ENCODE measurements around the gene SPTB.

SPTB gene

DNA sequence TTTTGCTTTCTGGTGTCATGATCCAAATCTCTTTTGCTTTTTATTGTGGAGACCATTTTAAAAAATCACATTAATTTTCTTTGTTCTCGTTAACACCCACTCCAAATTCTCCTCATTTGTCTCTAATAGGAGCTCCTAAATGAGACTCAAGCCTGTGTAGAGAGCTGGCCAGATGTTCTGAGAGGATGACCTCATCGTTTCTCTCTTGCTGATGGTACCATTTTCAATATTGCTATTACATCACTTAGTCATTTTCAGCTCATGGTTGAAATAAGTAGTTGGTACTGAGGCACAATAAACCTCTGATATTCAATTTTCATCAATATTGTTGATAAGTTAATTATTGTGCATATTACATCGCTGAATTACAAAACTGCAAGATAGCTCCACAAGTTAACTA, 31.5 kb downstream of the SPTB start:
- DNase-seq, result no peak

DNA sequence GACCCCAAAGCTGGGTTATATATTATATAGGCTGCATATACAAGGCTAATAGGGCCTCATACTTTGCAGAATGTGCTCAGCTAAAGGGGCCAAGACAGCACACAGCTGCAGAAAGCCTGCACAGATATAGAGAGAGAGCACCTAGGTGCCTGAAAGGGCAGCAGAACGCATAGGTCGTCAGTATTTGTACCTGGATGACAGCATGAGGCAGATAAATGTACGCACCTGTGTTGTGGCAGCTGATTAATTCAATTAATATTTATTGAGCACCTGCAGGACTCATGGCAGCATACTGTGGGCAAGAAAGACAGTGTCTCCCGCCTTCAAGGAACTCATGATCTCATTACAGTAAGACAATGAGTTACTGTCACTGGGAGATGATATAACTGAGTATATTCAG, 33.4 kb downstream of the SPTB start:
- no peak for DNase-seq

DNA sequence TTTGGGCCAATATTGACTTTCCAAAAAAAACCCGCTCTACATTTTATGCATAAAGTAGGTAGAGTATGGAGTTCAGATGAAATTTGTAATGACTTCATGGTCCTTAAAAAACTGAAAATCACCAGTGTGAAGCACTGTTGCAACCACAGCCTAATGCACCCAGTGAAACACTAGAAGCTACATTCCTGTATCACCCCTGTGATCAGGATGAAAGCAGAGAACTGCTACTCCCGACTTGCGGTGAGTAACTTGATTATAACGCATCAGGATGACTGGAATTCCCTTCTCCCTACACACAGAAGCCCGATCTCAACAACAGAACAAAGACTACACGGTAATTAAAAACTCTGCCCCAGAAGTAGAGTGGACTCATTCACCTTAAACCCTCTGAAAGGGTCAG, 33.8 kb downstream of the SPTB start:
- no peak for DNase-seq

DNA sequence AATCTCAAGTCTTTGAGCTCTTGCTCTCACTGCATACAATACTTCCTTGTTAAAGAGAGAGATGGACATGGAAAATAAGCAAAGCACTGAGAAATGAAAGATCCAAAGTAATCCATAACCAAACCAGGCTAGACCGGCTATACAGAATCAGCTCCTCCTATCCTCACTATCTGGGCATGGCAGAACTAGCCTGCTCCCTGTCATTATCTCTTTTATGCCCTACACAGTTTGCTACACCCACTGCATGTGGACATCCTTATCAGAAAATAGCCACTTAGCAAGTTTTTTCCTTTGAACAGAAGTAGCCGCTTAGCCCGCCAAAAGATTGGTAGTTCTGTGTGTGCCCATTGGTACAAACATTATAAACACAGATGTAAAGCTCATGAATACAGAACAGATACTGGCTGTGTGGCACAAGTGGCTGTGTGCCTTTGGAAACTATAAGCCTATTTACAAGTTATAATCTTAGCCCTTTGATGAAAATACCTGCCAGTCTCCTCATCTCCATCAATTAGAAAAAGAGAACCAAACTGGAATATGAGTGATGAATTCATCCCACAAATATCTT, 34.7 kb downstream of the SPTB start:
- DNase-seq, result no peak

DNA sequence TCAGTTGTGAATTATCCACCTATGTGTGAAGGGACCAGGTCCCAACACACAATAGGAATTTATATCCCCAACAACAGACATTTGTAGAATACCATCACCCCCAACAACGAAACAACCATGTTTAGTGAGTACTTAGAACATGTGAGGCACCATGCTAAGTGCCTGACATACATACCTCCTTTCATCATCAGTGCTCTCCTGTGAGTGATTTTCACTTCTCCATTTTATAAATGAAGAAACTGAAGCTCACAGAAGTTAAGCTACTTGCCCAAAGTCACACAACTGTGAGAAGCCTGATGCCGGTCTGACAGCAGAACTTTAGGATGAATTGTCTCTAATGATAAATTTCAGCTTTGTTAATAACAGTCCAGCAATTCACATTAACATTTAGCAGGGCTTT, 35.4 kb downstream of the SPTB start:
- DNase-seq, result no peak

DNA sequence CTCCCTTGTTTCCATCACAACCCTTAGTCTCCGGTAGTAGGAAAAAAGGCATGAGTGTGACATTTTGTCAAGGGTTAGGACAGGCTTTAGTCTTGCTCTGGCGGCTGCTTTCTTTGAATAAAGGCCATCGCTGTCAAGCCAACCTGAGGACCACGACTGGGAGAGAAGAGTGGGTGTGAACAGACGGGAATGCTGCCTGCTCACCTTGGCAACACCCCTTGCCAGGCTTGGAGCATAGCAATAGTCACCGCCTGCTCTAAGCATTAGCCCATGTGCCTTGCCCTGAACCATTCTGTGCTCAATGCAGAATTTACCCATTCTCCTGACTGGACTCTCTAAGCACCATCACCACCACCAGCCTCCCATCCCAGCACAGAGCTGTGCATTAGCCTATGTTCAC, 36.2 kb downstream of the SPTB start:
- no peak for DNase-seq

DNA sequence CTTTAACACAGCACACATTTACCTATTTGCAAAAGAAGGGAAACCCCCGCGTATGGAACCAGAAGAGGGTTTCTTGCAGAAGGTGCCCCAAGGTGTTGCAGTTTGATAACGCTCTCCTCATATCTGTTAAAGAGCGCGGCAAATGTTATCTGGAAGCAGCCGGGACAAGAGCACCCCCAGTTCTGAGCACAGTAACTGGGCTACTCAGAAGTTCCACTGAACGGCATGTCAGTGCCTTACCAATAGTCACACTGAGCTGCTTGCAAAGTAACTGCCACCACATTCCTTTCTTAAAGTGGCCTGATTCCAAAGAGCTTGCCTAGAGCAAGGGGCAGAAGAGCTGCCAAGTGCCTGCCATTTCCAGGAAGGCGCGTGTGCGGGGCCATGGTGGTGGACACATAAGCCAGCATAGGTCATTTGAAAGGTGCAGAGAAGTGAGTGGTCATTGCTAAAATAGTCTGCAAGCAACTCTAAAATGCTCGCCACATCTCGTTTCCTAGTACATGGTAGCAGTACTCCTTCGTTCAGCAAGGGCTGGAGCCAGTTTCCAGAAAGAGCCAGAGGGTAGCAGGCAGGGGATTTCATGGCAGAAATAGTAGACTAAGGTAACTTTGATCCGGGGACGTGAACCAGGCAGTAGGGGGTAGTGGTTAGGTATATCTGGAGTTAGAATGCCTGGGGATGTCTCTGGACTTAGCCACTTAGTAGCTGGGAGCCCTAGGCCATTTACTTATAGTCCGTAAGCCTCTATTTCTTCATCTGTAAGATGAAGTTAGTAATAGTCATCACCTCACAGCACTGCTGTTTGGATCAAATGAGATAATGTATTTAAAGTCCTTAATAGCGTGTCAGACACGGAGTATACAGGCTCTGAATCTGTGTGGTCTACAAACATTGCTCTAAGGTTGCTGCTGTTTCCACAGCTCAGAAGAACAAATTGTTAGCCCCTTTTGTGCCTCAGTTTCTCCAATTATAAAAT, 37.6 kb downstream of the SPTB start:
- no peak for DNase-seq

DNA sequence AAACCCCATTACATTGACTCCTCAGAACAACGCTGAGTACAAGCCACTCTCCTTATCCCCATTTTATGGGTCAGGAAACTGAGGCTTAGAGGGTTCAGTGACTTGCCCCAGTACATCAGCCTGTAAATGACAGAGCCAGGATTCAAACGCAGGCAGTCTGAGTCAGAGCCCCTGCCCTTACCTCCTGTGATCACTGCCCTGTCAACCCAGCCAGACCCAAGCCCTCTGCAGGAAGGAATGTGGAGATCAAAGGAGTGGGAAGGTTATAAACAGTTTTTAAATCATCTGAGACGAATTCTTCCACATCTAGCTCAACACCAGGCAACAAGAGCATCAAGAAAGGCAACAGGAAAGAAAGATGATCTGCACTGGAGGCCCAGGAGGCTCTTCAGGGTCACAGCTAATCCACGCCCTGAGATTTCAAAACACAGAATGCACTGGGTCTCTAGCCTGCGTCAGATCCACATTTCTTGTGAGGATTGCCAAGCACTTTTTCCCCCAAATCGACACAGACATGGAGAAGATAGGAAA, 38.5 kb downstream of the SPTB start:
- no peak for DNase-seq

DNA sequence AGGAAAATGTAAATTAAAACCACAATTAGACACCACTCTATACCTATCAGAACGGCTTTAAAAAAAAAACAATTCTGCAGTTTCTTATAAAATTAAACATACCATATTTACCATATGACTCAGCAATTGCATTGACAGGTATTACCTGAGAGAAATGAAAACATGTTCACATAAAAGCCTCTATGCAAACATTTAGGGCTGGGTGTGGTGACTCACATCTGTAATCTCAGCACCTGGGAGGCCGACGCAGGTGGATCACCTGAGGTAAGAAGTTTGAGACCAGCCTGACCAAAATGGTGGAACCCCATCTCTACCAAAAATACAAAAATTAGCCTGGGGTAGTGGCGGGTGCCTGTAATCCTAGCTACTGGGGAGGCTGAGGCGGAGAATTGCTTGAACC, 41.1 kb downstream of the SPTB start:
- DNase-seq, result no peak

DNA sequence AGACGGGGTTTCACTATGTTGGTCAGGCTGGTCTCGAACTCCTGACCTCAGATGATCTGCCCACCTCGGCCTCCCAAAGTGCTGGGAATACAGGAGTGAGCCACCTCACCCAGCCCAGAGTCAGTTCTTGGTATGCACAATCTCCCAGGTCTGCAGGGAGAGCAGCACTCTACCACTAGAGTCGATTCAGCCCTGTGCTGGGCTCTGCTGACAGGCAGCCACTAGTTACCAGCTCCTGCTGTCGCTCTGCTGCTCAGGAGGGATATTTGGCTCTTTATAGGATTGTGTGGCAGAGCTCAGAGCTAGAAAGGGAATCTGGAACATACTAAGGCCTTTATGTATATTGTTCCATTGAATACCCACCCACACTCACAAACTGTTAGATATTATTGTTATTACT, 44.3 kb downstream of the SPTB start:
- DNase-seq, result no peak

DNA sequence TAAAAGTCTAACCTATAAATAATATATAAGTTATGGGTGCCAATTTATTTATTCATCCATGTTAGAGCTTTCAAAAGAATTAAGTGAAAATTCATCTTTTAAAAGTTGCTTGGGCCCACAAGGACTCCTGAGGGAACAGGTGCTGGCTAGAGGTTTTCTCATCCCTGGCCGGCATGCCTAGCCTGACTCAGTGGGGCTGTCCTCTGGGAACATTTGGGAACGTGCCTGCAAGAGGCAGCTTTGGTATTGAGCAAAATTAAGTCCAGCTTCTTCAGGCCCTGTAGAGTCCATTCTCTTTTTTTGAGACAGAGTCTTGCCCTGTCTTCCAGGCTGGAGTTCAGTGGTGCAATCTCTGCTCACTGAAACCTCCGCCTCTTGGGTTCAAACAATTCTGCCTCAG, 44.7 kb downstream of the SPTB start:
- no peak for DNase-seq

DNA sequence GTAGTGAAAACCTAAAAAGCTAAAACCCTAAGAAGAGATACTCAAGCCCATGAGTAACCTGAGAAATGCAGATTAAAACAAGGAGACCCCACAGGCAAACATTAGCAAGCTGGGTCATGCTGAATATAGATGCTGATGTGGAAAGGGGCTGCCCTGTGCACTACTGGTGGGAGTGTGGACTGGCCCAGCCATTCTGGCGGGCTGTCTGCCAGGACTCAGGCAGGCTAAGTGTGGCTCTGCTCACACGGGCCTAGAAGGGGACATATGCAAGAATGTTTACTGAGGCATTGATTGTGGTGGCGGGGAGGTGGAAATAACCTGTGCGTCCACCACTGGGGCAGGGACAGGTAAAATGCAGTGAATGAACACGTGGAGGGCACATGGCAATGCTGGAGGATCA, 48.3 kb downstream of the SPTB start:
- DNase-seq, result no peak

DNA sequence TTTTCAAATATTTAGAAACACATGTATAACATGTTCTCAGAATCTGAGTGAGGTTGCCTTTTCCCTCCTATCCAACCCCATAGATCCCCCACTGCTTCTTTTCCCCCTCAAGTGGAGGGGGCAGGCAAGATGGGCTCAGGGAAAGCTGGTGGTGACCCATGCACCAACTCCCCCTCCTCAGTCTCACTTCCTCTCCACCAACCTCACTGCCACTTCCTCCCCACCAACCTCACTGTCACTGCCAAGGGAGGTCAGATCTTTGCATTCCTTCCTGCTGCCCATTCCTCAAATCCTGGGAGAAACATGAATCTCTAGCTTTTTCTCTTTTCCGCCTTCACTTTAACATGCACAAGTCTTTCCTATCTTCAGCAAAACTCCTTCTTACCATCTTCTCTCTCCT, 48.7 kb downstream of the SPTB start:
- no peak for DNase-seq

DNA sequence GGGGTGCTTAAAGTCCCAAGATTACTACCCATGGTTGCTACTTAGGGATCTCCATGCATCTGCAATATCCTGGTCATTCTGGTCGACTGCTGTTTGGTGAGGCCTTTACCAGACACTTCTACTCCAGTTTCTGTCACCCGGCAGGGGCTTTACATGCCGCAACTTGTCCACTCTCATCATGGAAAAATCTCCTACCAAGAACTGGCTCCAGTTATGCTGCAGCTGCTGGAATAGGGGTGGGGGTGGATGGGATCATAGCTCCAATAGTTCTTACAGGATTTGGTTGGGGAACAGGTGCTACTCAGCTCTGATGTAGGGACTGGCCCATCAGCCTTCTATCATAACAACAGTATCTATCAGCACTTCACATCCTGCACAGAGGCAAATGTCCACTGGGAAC, 51.6 kb downstream of the SPTB start:
- DNase-seq, result no peak

DNA sequence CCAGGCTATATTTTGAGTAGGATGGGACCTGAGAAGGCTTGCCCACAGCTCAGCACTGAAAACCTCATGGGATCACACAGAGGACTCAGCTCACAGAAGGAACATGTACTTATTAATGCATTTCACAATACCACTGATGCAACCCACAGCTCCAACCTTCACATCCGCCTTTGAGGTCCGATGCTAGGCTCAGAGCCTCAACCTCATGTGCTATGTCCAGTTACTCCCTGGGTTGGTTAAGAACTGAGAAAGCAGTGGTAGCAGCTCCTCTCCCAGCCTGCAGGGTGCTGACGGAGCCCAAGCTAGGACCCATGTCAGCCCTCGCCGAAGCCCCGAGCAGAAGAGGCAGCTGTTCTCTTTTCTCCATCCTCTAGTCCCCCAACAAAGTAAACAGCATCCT, 52.9 kb downstream of the SPTB start:
- no peak for DNase-seq

DNA sequence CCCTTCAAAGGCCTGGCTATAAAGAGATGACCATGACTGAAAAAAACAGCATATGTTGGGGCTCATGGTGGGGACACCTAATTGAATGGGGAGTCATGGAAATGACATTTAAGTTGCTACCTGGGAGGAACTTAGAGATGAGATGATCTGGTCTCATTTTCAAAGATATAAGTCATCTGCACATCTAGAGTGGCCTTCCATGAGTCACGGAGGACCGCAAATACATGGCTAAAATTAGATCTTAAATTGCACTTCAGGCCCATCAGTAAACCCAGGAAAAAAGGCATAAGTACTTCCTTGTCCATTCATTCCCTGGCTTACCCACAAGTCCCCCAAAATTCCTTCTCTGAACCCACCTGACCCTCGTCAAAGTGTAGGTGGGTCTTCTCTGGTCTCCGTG, 53.4 kb downstream of the SPTB start:
- no peak for DNase-seq

DNA sequence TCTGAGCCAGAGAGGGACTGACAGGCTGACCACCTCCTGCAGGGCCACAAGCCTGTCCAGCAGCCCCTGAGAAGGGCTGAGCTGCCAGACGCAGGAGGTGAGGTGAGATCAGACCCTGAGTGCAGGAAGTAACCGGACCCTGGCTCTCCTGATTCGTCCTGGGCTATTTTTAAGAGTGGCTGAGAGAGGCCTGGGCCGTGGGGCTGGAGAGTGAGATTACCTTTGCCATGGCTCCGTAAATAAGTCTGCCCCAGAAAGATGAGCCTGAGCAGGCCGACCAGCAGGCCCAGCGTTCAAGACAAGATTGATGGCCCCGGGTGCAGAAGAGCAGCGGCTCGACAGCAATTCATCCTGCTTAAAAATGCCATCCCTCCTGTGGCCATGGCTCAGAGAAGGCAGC, 54.2 kb downstream of the SPTB start:
- DNase-seq, result no peak

DNA sequence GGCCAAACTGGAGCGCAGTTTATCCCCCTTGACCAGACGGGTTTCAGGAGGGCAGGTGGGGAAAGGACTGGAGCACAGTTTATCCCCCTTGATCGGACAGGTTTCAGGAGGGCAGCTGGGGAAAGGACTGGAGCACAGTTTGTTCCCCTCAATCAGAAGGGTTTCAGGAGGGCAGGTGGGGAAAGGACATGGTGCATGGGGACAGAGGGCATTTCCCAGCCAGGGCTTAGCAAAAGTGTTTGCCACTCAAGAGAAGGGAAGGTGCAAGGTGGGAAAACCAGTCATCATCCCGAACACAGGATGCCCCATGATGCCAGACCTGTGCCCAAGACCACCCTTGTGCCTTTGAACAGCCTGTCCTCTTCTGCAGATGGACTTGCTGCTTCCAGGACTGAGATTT, 54.7 kb downstream of the SPTB start:
- DNase-seq, result no peak

DNA sequence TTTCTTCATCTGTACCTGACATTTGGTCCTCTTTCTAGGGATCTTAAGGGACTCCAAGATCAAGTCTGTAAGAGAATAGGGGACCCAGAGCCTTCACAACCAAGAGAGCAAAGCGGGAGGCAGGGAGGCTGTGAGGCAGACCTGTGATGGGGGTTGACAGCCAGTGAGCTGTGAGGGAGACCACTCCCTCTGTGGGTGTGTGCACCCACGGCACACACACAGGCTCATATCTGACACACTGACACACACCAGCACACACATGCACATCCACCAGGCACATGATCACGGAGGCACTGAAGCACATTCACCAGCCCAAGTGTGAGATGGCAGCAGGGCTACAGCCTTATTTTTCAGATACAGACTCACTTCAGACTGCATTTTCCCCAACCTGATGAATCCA, 55.2 kb downstream of the SPTB start:
- DNase-seq, result no peak

DNA sequence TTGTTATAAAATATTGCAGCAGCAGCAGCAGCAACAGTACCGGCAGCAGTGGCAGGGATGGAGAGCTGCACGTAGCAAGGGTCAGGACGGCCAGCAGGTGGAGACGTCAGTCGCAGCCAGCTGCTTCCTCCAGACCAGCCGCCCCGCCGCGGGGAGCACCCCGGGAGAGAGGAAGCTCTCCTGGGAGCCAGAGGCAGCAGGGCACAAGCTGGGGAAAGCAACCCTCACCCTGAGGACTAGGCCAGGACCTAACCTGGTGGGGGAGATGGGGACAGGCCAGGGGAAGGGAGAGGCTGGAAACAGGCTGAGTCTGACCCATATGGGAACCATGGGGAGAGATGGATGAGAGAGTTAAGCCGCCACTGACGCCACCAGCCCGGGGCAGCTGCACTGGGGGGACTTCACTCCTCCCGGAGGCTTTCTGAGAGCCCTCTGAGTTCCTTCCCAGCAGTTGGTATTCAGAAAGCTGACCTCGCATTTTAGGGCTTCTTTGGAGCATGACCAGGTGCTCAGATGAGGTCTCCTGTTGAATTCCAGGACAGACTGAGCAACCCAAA, 56.3 kb downstream of the SPTB start:
- peak; percentile 63 for DNase-seq

DNA sequence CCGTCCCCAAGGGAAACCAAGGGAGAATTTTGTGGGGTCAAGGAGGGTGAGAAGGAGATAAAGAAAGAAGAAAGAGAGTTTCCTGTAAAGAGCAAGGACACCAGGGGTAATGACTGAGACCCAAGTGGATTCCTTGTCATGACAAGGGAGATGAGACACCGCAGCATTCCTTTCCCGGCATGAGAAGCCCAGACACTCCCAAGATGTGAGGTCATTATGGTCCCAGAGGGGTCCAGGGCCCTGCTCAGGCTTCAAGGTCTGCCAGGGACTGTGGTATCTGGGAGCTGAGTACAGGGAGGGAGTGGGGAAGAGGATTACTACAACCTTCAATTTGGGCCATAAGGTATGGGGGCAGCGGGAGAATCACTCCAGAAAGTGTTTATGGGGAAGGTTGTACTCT, 58.1 kb downstream of the SPTB start:
- DNase-seq, result no peak

DNA sequence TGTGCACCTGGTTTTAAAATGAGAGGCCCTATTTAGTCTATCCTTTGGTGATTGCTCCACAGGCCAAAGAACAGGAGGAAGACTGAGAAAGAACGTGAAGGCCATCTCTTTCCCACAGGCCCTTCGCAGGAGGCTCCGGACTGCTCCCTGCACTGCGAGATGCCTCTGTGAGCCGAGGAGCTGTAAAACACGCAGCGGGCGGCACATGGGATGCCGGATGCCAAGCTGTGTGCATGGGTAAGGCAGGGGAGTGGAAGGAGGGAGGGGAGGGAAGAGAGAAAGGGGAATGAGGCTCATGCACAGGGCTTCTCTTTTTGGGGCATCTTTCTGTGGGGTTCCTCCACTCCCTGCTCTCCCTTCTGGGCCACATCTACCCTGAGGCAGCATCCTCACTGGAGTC, 61.6 kb downstream of the SPTB start:
- no peak for DNase-seq

DNA sequence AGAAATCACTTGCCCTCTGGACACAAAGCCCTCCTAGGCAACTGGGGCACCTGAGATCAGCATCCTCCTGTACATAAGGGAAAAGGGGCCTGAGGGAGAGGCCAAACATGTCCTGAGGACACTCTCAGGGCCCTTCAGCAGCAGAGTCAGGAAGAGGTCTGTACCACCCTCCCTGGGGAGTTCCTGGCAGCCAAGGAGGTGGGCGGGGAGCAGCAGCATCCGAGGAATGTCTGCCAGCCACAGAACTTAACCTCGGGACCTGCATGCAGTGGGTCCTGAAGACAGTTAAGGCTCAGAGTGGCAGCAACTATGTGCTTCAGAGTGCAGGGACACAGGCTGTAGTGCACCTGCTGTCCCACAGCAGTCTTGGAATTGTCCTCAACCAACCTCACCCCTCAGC, 62.1 kb downstream of the SPTB start:
- DNase-seq, result no peak

DNA sequence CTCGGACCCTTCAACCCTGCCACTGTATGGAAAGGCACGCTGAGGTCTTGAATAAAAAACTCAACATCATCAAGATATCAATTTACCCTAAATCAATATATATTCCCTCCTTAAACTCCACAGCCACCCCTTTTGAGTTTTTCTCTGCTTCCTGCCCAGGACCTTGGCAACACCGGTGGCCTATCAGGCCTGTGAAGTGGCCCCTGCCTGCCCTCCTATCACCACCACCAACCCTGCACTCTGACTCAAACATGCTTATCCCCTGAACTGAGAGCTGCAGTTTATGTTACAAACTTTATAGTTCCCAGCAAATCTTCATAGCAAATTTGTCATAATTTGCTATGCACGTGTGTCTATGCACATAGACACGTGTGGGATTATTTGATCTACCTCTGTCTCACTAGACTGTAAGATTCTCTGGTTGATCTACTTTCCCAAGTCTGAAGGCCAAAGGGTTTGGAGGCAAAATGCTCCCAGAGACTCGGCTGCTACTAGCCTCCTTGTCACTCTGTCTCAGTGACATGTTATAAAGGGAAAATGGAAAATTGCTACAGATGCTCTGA, 63.4 kb downstream of the SPTB start:
- DNase-seq, result no peak

Data from activated CD4-positive, alpha-beta T cell treated with anti-CD3 and anti-CD28 coated beads, Interleukin-2, amount 50 U/mL, for 1 hour (primary cell).